Transverse colon (tissue), 4 donors: Measurements from ENCODE around the gene PARM1. TPM values are rescaled to one million over a fixed set of nuclear protein-coding genes. Genes with fewer than 3 reads are reported as not detected.
A peak's percentile ranks its signal among the peaks of the same experiment; 100 is the strongest.

Experiments
- DNase-seq: peaks from one replicate; pipeline ENCODE4 v3.0.0-alpha.2; 2019
- H3K27ac ChIP-seq, 4 donors: fragments of 200-600 bp; sonication (generic); 2 replicates each; pipeline ENCODE4 v1.5.1; 2016 to 2018; ENCODE audit warnings: inconsistent platforms in 4 of 4
- H3K27me3 ChIP-seq: fragments of 200-600 bp; sonication (generic); 2 replicates; pipeline ENCODE4 v1.5.1; 2017; ENCODE audit warnings: inconsistent platforms
- H3K36me3 ChIP-seq, 4 donors: fragments of 200-600 bp; sonication (generic); 2 replicates each; pipeline ENCODE4 v1.5.1; 2017 to 2019; ENCODE audit warnings: inconsistent platforms in 4 of 4
- H3K4me1 ChIP-seq, 4 donors: fragments of 200-600 bp; sonication (generic); 2 replicates each; pipeline ENCODE4 v1.5.1; 2017 to 2020; ENCODE audit warnings: inconsistent platforms in 4 of 4
- H3K4me3 ChIP-seq, 4 donors: fragments of 200-600 bp; sonication (generic); 1 replicate in 1 of 4; 2 replicates in 3 of 4; pipeline versions ENCODE4 v1.5.1 to v1.6.1; 2017 to 2019; ENCODE audit warnings: inconsistent platforms in 4 of 4
- H3K9me3 ChIP-seq, 2 donors: fragments of 200-600 bp; sonication (generic); 2 replicates each; pipeline ENCODE4 v1.5.1; 2017 to 2019; ENCODE audit warnings: inconsistent platforms in 2 of 2
- EP300 ChIP-seq: sonication (generic); formaldehyde crosslinking; IDR thresholded peaks from one replicate; pipeline ENCODE4 v1.6.1; 2017; ENCODE audit warnings: antibody characterized with exemption, low read depth
- POLR2A ChIP-seq: fragments of 450-650 bp; IDR thresholded peaks from one replicate; pipeline ENCODE4 v1.6.1; 2016; ENCODE audit warnings: antibody characterized with exemption, mild to moderate bottlenecking, moderate library complexity
- POLR2AphosphoS5 ChIP-seq, 3 donors: sonication (generic); formaldehyde crosslinking; IDR thresholded peaks; one replicate each; pipeline ENCODE4 v1.6.1; 2016; ENCODE audit warnings: antibody characterized with exemption in 3 of 3
- WGBS, 2 donors: methylation state at CpG; one replicate each; pipeline ENCODE4 v1.1.5; 2018; ENCODE audit warnings: low coverage in 1 of 2; 5-methylcytosine and 5-hydroxymethylcytosine counted together
- in situ Hi-C, 4 donors: fragments of 200-750 bp; cut with MboI; loops; one replicate each; pipeline versions ENCODE4 v1.15.0 to v1.15.1; 2017; ENCODE audit warnings: low sequenced_read_pairs in 3 of 4, low pct_ligation_motif_present in 1 of 4, low pct_unique_long_range_greater_than_20kb in 1 of 4
- intact Hi-C: fragments of 100-400 bp; cut with DNase I; formaldehyde crosslinking; loops from one replicate; pipeline ENCODE4 v1.15.1; 2023; ENCODE audit warnings: low total_unique reads
- total RNA-seq, 4 donors: library from RNA; depleted of rRNA; stranded (reverse); fragments of >200 nt; gene quantifications; one replicate each; pipeline ENCODE4 v1.1.0, GENCODE V29; 2016
- TF ChIP-seq, protein P1 (sequence below), 5 experiments: fragments of 200-600 bp in 3 of 5; fragments of 450-650 bp in 2 of 5; sonication (generic) in 3 of 5; IDR thresholded peaks; 1 replicate in 2 of 5; 2 replicates in 3 of 5; pipeline ENCODE4 v1.5.1; 2016 to 2017; ENCODE audit warnings: antibody characterized with exemption in 5 of 5, inconsistent platforms in 3 of 5, mild to moderate bottlenecking in 2 of 5, moderate library complexity in 1 of 5

Gene PARM1
- total RNA-seq, 4 donors from 2014 or later: 61.7 to 183 (median 120) TPM

DNA sequence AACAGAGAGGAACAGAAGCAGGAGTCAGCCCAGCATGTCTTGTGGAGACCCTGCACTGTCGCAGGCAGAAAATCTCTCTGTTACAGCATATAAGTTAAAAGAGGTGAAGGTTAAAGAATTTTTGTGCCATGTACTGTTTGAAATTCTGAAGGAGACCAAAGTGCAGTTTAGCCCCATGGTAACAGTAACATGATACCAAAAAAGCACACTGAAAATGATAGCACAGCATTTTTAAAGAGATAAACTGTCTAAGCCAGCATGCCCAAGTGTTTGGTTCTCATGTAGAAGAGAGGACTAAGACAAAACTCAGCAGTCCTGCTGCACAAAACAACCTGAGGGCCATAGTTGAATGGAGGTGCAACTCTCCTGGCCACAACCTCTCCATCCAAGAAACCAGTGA lies 41.9 kb upstream of the PARM1 start:
- TF ChIP-seq EP300 (no peak), POLR2AphosphoS5 (IDR thresholded peaks at IDR 0.05) (no peak), POLR2A (no peak)
- TF ChIP-seq, protein P1, sequence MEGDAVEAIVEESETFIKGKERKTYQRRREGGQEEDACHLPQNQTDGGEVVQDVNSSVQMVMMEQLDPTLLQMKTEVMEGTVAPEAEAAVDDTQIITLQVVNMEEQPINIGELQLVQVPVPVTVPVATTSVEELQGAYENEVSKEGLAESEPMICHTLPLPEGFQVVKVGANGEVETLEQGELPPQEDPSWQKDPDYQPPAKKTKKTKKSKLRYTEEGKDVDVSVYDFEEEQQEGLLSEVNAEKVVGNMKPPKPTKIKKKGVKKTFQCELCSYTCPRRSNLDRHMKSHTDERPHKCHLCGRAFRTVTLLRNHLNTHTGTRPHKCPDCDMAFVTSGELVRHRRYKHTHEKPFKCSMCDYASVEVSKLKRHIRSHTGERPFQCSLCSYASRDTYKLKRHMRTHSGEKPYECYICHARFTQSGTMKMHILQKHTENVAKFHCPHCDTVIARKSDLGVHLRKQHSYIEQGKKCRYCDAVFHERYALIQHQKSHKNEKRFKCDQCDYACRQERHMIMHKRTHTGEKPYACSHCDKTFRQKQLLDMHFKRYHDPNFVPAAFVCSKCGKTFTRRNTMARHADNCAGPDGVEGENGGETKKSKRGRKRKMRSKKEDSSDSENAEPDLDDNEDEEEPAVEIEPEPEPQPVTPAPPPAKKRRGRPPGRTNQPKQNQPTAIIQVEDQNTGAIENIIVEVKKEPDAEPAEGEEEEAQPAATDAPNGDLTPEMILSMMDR (IDR thresholded peaks at IDR 0.05): no peak
- in situ Hi-C loops: no loop called here
- no peak for DNase-seq
- Histone ChIP-seq H3K36me3 (no peaks in the 10 kb centered on the region), H3K27me3 (no peaks in the 10 kb centered on the region), H3K27ac (no peak overlapping the region), H3K4me1 (no peaks in the 10 kb centered on the region), H3K9me3 (no peaks in the 10 kb centered on the region), H3K4me3 (no peak overlapping the region)
- intact Hi-C loops: no loop called here
- 86 to 100% methylated on average over 1 of the region's 1 CpG for WGBS, 2 donors

DNA sequence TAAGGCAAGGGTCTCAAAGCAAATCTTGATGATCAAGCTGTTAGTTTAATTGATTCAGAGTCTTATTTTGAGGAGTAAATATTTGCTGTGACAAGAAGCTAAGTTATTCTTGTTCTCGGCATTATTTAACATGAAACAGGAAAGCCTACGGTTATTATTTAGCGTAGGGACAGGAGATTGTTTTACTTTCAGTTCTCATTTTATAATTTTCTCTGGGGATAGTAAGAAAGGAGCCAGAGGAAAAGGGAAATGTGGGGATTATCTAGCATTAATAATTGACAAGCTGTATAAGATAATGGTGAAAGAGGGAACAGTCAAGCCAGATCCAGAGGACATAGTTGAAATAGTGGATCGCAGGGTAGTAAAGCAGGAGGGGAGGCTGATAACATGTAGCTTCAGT lies 39.7 kb upstream of the PARM1 start:
- WGBS, 2 donors: 54 to 62% methylated on average over 4 of the region's 4 CpGs
- in situ Hi-C loops: no loop called here
- DNase-seq: no peak
- Histone ChIP-seq H3K4me3 (peak overlapping the region in 1 of 4 donors; percentile 13), H3K27me3 (no peaks in the 10 kb centered on the region), H3K4me1 (no peaks in the 10 kb centered on the region), H3K9me3 (no peaks in the 10 kb centered on the region), H3K36me3 (no peaks in the 10 kb centered on the region), H3K27ac (no peak overlapping the region)
- intact Hi-C loops: no loop called here
- TF ChIP-seq POLR2AphosphoS5 (IDR thresholded peaks at IDR 0.05) (no peak), POLR2A (no peak), EP300 (no peak)
- TF ChIP-seq, protein P1 (IDR thresholded peaks at IDR 0.05): no peak

DNA sequence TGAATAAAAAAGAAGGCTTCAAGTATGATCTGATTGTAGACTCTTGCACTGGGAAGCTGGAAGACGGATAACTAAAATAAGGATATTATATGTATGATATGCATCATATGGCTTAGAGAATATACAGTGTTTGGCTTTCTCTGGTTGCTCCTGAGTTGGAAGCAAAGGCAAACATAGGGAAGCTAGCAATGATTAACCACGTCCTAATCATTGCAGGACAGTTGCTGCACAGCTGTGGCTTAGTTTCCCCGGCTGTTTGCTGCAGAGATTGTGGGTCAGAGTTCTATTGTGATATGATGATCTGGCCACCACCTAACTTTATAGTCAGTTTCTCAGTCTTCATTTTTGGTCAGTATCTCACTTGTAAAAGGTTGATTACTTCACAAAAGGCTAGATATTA lies 36.3 kb upstream of the PARM1 start:
- Histone ChIP-seq H3K9me3 (no peaks in the 10 kb centered on the region), H3K4me3 (no peak overlapping the region), H3K36me3 (no peaks in the 10 kb centered on the region), H3K27ac (no peak overlapping the region), H3K4me1 (no peaks in the 10 kb centered on the region), H3K27me3 (no peaks in the 10 kb centered on the region)
- intact Hi-C loops (no loop called here), in situ Hi-C loops (no loop called here)
- TF ChIP-seq POLR2A (no peak), POLR2AphosphoS5 (IDR thresholded peaks at IDR 0.05) (no peak), EP300 (no peak)
- TF ChIP-seq, protein P1 (IDR thresholded peaks at IDR 0.05): no peak
- no peak for DNase-seq
- 57 to 86% methylated on average over 1 to 3 of the region's 3 CpGs for WGBS, 2 donors

DNA sequence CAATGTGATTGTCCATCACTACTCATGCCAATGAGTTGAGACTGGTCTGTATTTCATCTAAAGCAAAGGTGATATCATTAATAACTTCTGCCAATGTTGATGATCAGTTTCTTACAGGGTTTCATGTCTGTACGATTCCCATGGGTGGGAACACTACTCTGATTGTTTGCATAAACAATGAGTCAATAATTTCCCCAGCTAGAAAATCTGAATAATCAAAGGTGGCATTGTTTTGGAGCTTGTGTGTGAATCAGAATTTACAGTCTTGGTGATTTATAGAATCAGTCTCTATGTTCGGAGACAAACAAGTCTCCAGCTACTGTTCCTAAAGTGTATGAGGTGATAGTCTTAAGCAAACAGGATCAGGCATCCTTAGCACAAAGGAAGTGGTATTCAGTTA lies 35.5 kb upstream of the PARM1 start:
- in situ Hi-C loops (no loop called here), intact Hi-C loops (no loop called here)
- H3K9me3 ChIP-seq: no peaks in the 10 kb centered on the region
- no peak for TF ChIP-seq POLR2AphosphoS5 (IDR thresholded peaks at IDR 0.05)
- no peak for TF ChIP-seq EP300
- no peak for TF ChIP-seq POLR2A
- TF ChIP-seq, protein P1 (IDR thresholded peaks at IDR 0.05): no peak
- no peak for DNase-seq
- no peak overlapping the region for H3K27ac ChIP-seq
- H3K36me3 ChIP-seq: no peaks in the 10 kb centered on the region
- H3K4me1 ChIP-seq: no peaks in the 10 kb centered on the region
- no peak overlapping the region for H3K4me3 ChIP-seq
- WGBS, 2 donors: 67 to 84% methylated on average over 1 to 2 of the region's 2 CpGs
- no peaks in the 10 kb centered on the region for H3K27me3 ChIP-seq
